ENCODE results near the gene SNTG2.
"Not testable (repeated sequence)": the region's sequence is repeated elsewhere in the genome, so short reads cannot be mapped to it uniquely, and the experiment has no call there.

Gene SNTG2

GRCh38 chr2:1366546-1367134 is 416.0 kb downstream of the SNTG2 start:
- peak in 1 of 3 donors; percentile 1 for DNase-seq (ENCODE audit: low read depth in 3 of 3, low spot score in 1 of 3)

DNA sequence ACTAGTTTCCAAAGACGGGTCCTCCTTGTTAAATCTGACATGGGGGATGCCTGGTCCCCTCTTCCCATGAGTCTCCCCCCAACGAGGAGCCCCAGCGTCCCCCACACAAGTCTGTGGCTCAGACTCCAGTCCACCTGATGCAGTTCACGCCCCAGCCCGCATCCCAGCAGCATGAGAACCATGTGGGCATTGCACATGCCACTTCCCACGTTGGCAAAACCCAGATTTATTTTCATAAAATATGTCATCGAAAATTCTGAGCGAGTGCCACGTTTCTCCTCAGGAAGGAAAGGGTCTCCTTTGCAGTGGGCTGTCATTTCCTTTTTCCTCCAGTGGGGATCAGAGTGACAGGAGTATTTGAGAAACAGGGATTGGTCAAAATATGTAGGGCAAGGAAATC is 417.0 kb downstream of the SNTG2 start:
- DNase-seq (ENCODE audit: low read depth in 3 of 3, low spot score in 1 of 3): no peak

DNA sequence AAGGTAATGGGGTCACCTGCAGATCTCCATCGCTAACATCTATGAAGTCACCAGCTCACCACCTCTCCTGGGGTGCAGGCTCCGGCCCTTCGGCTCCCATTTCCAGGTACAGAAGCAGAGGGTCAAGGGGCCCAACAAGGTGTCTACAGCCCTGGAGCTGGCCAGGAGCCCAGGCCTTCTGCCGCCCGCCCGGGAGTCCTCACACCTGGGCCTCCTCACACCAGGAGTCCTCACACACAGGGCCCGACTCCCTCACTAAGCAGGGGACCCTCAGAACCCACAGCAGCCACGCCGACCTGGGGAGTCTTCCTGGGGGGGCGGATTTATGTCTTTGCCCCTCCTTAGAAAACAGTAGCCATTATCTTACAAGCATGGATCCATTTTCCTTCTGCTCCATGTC is 419.3 kb downstream of the SNTG2 start:
- DNase-seq (ENCODE audit: low read depth in 3 of 3, low spot score in 1 of 3): no peak

DNA sequence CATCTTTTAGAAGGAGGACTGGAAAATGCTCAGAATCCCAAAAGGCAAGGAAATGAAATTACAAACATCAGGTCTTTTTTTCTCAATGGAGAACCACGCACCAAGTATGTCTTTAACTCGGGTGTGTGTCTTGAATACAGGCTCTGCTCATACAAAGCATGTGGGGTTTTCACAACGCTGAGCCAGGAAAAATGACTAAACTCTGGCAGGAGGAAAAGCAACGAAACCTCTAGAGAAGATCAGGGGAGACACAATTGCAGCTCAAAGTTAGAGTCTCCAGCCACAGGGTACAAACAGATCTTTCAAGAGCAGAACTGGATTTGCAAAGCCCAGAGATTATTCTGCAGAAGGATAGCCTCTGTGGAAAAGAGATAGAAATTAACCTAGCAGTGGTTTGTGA is 419.8 kb downstream of the SNTG2 start:
- no peak for DNase-seq (ENCODE audit: low read depth in 3 of 3, low spot score in 1 of 3)

- DNase-seq (ENCODE audit: low read depth in 3 of 3, low spot score in 1 of 3): no peak
These were observed 420.4 kb downstream of the SNTG2 start for GRCh38 chr2:1371082-1371481.

DNA sequence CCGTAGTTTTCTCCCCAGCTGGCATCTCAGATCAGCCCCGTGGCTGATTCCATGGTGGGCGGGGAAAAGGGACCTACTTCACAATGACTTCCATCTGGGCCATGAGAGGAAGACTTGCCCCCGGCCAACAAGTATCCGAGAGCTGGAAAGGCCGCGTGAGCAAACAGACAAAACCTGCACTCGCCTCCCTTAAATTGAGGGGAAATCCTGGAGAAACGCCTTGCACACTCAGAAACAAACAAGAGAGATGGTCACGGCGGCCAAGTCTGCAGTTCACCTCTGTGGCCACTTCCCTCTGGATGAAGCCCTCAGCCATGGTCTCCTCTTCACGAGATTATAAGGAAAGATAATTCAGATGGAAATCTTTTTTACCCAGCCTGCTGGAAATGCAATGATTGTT is 423.2 kb downstream of the SNTG2 start:
- no peak for DNase-seq (ENCODE audit: low read depth in 3 of 3, low spot score in 1 of 3)

DNA sequence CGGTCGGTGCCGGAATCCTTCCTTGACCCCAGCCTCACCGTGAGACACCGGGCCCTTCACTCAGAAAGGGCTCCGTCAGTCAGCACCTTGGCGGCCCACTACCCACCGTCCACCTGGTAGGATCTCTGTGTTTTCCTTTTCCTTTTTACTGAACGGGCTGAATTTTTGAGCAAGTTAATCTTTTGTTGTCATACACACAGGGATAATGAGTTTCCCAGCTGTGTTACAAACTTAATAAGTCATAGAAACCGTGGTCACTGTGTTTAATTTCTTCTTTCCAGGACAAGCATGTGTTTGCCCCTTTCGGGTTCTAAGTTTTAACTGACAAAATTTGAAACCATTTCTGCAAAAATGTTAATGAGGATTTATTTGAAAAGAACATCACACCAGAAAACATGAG is 423.6 kb downstream of the SNTG2 start:
- DNase-seq (ENCODE audit: low read depth in 3 of 3, low spot score in 1 of 3): no peak

- no peak for DNase-seq (ENCODE audit: low read depth in 3 of 3, low spot score in 1 of 3)
These were observed 425.1 kb downstream of the SNTG2 start for GRCh38 chr2:1375794-1376193.

DNA sequence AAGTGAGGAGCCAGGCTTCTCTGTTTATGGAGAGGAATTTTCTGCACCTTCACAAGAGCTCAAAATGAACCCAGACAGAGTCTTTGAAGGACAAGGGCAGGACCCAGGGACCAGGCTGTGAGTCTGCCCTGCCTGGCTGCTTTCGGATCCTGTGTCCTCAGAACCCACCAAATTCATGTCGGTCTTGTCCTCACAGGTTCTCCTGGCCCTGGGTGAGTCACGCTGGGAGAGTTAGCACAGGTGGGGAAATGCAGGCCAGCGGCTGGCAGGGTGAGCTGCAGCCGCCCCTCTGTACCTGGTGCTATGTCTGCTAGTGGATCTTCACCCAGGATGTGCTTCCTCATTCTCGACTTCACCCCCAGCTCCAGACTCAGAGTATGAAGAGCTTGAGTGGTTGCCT is 426.8 kb downstream of the SNTG2 start:
- no peak for DNase-seq (ENCODE audit: low read depth in 3 of 3, low spot score in 1 of 3)

DNA sequence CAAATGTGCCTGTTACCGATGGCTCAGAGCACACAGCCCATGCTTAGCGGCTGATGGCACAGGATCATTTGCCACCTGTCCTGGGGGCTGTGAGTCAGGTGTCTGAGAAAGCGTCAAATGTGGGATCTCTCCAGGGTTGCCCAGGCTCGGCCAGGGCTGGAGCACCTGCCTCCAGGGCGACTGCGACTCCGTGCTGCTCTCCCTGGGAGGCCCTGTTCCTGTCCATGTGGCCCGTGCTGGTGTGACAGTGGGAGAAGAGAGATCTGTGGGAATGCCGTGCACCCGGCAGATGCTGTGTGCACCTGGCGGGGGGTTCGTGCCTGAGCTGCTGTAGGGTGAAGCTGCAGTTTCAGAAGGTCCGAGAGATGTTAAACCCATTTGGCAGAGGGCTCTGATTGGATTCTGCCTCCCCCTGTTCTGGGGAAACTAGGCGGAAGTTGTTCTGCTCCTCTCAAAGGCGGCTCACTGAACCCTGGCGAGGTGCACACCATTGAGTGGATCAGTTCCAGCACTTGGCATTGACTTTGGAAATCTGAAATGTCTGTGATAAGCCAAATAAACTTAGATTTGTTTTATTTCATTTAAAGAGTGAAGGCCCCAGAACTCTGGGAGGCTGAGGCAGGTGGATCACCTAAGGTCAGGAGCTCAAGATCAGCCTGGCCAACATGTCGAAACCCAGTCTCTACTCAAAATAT is 428.0 kb downstream of the SNTG2 start:
- no peak for DNase-seq (ENCODE audit: low read depth in 3 of 3, low spot score in 1 of 3)

GRCh38 chr2:1381644-1382043 is 431.0 kb downstream of the SNTG2 start:
- no peak for DNase-seq (ENCODE audit: low read depth in 3 of 3, low spot score in 1 of 3)

- DNase-seq (ENCODE audit: low read depth in 3 of 3, low spot score in 1 of 3): not testable (repeated sequence)
These were observed 437.5 kb downstream of the SNTG2 start for GRCh38 chr2:1387954-1388725.

DNA sequence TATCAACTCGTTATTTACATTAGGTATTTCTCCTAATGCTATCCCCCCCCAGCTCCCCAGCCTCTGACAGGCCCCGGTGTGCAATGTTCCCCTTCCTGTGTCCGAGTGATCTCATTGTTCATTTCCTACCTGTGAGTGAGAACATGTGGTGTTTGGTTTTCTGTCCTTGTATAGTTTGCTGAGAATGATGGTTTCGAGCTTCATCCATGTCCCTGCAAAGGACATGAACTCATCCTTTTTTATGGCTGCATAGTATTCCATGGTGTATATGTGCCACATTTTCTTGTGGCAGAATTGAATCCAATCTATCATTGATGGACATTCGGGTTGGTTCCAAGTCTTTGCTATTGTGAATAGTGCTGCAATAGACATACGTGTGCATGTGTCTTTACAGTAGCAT is 439.5 kb downstream of the SNTG2 start:
- DNase-seq (ENCODE audit: low read depth in 3 of 3, low spot score in 1 of 3): not testable (repeated sequence)

DNA sequence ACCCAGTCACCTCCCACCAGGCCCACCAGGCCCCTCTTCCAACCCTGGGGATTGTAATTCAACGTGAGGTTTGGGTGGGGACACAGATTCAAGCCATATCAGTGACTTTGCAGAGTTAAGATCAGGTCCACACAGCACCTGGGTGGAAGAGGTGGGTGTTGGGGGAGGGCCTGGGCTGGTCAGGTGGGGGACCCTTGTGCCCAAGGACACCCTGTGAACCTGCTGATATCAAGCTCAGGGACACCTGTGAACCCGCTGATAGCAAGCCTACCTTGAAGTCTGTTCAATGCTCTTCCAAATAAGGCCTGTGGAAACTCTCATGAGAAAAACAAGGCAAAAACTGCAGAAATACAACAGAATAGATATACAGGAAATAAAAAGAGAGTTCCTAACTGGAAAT is 442.7 kb downstream of the SNTG2 start:
- DNase-seq (ENCODE audit: low read depth in 3 of 3, low spot score in 1 of 3): no peak

GRCh38 chr2:1394709-1395408 is 444.2 kb downstream of the SNTG2 start:
- DNase-seq (ENCODE audit: low read depth in 3 of 3, low spot score in 1 of 3): no peak

- DNase-seq (ENCODE audit: low read depth in 3 of 3, low spot score in 1 of 3): no peak
These were observed 446.7 kb downstream of the SNTG2 start for GRCh38 chr2:1397350-1397749.

DNA sequence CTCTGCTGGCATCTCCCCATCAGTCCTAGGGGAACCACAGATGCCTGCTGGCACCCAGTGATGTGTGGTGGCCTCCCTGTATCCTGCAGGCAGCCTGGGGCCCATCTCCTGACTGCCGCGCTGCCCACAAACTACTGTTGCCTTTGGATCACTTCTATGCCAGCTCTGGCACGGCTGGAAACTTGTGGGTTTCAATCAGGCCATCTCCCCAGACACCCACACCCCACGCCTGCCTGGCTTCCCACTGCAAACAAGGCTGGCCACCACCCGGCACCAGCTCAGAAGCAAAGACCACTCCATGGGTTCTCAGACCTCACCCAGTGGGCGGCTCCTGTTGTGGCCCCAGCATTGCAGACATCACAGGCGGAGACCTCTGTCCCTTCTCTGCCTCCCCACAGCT is 447.5 kb downstream of the SNTG2 start:
- DNase-seq (ENCODE audit: low read depth in 3 of 3, low spot score in 1 of 3): no peak

DNA sequence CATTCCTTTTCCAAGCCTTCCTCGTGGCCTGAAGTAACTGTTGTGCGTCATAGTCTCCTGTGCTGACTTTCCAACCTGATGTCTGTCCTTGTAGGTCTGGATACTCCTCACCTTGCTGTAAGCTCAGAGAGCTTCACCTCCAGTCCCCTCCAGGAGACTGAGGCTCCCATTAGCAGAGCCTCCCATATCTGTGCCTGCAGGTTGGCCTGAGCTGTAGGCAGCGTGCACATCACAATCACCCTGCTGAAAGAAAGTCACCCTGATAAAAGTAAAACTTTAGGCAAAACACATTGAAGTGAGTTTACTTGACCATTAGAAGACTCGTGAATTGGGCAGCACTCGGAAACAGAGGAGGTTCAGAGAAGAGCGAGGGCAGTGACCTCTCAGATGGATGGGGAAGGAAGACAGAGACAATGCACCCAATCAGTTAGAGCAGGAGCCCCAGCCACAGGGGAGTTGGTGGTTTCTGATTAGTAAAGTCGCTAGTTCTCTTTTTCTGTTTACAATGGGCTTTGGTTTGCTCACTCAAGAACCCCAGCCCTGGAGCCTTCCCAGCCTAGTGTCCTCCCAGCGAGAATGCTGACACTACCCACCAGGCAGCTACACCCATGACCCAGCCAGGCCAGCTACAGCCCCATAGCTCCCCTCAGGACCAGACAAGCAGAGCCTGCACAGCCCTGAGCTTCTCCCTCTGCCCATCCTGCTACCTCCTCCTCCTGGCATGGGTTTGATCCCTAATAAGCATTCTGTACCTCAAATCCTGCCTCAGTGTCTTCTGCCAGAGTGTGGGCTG is 450.5 kb downstream of the SNTG2 start:
- no peak for DNase-seq (ENCODE audit: low read depth in 3 of 3, low spot score in 1 of 3)

DNA sequence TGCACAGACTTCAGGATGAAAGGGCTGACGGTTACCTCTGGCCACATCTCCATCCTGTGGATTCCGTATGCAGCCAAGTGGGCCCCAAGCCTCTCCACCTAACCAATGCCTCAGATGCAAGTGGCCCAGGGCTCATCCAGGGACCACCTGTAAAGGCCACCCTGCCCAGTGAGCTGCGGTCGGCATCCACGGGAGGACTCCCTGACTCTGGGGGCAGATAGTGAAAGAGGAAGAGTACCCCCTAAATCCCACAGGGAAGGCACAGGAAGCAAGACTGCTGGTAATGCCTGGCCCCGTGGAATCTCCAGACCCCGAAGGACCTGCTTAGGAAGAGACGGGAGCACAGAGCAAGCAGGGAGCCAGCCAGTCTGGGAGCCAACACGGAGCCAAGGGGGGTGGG is 451.4 kb downstream of the SNTG2 start:
- DNase-seq (ENCODE audit: low read depth in 3 of 3, low spot score in 1 of 3): no peak

GRCh38 chr2:1403565-1403964 is 452.9 kb downstream of the SNTG2 start:
- no peak for DNase-seq (ENCODE audit: low read depth in 3 of 3, low spot score in 1 of 3)

DNA sequence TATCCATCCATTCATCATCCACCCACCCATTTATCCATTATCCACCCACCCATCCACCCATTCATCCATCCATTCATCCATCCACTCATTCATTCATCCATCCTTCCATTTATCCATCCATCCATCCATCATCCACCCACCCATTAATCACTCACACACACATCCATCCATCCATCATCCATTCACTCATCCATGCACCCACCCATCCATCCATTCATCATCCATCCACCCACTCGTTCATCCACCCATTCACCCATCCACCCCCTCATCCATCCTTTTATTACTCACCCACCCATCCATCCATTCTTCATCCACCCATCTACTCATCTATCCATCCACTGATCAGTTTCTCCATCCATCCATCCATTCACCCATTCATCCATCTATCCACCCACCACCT is 454.5 kb downstream of the SNTG2 start:
- DNase-seq (ENCODE audit: low read depth in 3 of 3, low spot score in 1 of 3): no peak

All from stimulated activated CD4-positive, alpha-beta T cell treated with anti-CD3 and anti-CD28 coated beads, TNF-alpha, amount 100 ng/mL, for 1 hour (primary cell).